T-helper 9 cell (primary cell): ENCODE data around the gene TNS2.

ENCODE experiments used
- DNase-seq: peaks from one replicate; pipeline ENCODE4 v3.0.0-alpha.2; 2020

Gene TNS2

DNA sequence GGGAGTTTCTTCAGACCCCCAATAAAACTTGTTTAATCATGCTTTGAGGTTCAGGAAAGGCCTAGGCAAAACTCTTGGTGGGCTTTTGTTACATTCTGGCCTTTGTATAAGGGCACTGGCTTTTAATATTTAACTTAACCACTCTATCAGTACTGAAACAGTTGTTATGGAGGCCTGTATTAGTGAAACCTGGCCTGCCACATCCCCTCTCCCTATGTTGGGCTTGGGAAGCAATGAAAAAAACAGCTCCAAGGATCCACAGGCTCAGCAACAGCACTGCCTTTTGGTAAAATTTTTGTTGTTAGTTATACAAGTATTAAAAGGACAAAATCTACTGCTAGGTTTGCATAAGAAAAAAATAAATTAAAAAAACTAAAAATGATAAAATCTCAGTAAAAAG is 64.1 kb downstream of the TNS2 start:
- DNase-seq, result no peak
